A549 treated with CORT108297 at 1 μM for 4 hours (cell line): ENCODE measurements around the gene POLD4. TPM values are rescaled to one million over a fixed set of nuclear protein-coding genes. Genes with fewer than 3 reads are reported as not detected.

Experiments
- total RNA-seq: library from RNA; stranded (reverse); fragments of 200-300 nt; extraction: Qiagen RNA extraction; gene quantifications from 5 replicates; pipeline ENCODE4 v1.2.3, GENCODE V29; 2022

The POLD4 gene
- total RNA-seq, result 196 to 263 TPM (median 258 TPM) in 5 replicates

GRCh38 chr11:67353317-67354074, at the start of gene POLD4:
Gene POLD4 (minus strand): TSS chr11:67353546. CDS start chr11:67353399, 147 bp downstream.

GRCh38 chr11:67401495-67402191, 48.3 kb upstream of the POLD4 start, which contains the start of gene PPP1CA:
Gene PPP1CA (minus strand): TSS chr11:67401858. CDS start chr11:67401782, 76 bp downstream.

GRCh38 chr11:67391304-67392182, 38.2 kb upstream of the POLD4 start, which contains the start of gene RAD9A:
Gene RAD9A (plus strand): TSS chr11:67391986. CDS start chr11:67392045, 59 bp downstream.

GRCh38 chr11:67372993-67373647, 19.8 kb upstream of the POLD4 start, which contains the start of gene CLCF1:
Gene CLCF1 (minus strand): TSS chr11:67373598. CDS start chr11:67373539, 59 bp downstream.

GRCh38 chr11:67303132-67303834, 50.1 kb downstream of the POLD4 start, which contains the start of gene SSH3:
Gene SSH3 (plus strand): TSS chr11:67303530. CDS start chr11:67303626, 96 bp downstream.

Other genes starting within 250 kb of the POLD4 start
- 43.2 to 50.1 TPM (median 46.9 TPM) in 5 replicates for gene KDM2A, start 234.3 kb downstream of the POLD4 start, total RNA-seq
- 27.9 to 44.6 TPM (median 42.9 TPM) in 5 replicates for gene GRK2, start 87.1 kb downstream of the POLD4 start, total RNA-seq
- gene ANKRD13D, start 64.2 kb downstream of the POLD4 start, total RNA-seq, result 21.4 to 32.0 TPM (median 26.8 TPM) in 5 replicates
- 17.1 to 29.0 TPM (median 27.3 TPM) in 5 replicates for gene SSH3, start 50.0 kb downstream of the POLD4 start, total RNA-seq
- gene CLCF1, start 20.1 kb upstream of the POLD4 start, total RNA-seq, result 39.1 to 53.1 TPM (median 45.3 TPM) in 5 replicates
- gene RAD9A, start 38.4 kb upstream of the POLD4 start, total RNA-seq, result 22.1 to 40.0 TPM (median 36.1 TPM) in 5 replicates
- gene PPP1CA, start 48.3 kb upstream of the POLD4 start, total RNA-seq, result 269 to 296 TPM (median 294 TPM) in 5 replicates
- 0.10 to 0.12 TPM (median 0.10 TPM) in 4 of 5 replicates, not detected in the other for gene TBC1D10C, start 50.5 kb upstream of the POLD4 start, total RNA-seq
- gene CARNS1, start 62.1 kb upstream of the POLD4 start, total RNA-seq, result 0.09 to 0.29 TPM (median 0.21 TPM) in 5 replicates
- 42.9 to 52.1 TPM (median 51.2 TPM) in 5 replicates for gene RPS6KB2, start 74.9 kb upstream of the POLD4 start, total RNA-seq
- gene PTPRCAP, start 84.1 kb upstream of the POLD4 start, total RNA-seq, result 0.24 to 0.42 TPM (median 0.32 TPM) in 5 replicates
- 57.1 to 64.4 TPM (median 61.3 TPM) in 5 replicates for gene CORO1B, start 89.9 kb upstream of the POLD4 start, total RNA-seq
- gene GPR152, start 99.2 kb upstream of the POLD4 start, total RNA-seq, result 0.07 TPM in 1 of 5 replicates, not detected in the others
- gene CABP4, start 101.8 kb upstream of the POLD4 start, total RNA-seq, result 0.03 TPM in 1 of 5 replicates, not detected in the others
- gene TMEM134, start 115.7 kb upstream of the POLD4 start, total RNA-seq, result 43.5 to 66.7 TPM (median 63.8 TPM) in 5 replicates
- gene AIP, start 129.5 kb upstream of the POLD4 start, total RNA-seq, result 44.3 to 53.1 TPM (median 48.4 TPM) in 5 replicates
- 38.9 to 60.0 TPM (median 53.9 TPM) in 5 replicates for gene PITPNM1, start 151.8 kb upstream of the POLD4 start, total RNA-seq
- gene CDK2AP2, start 154.6 kb upstream of the POLD4 start, total RNA-seq, result 67.0 to 97.8 TPM (median 95.2 TPM) in 5 replicates
- not detected in 5 replicates for gene CABP2, start 169.9 kb upstream of the POLD4 start, total RNA-seq
- gene GSTP1, start 230.3 kb upstream of the POLD4 start, total RNA-seq, result 1,416 to 1,791 TPM (median 1,766 TPM) in 5 replicates